ENCODE results near the gene KRTAP4-2. TPM values are rescaled to one million over a fixed set of nuclear protein-coding genes. Genes with fewer than 3 reads are reported as not detected.

The KRTAP4-2 gene
- total RNA-seq, 1 donor from 2014 or later: not detected

DNA sequence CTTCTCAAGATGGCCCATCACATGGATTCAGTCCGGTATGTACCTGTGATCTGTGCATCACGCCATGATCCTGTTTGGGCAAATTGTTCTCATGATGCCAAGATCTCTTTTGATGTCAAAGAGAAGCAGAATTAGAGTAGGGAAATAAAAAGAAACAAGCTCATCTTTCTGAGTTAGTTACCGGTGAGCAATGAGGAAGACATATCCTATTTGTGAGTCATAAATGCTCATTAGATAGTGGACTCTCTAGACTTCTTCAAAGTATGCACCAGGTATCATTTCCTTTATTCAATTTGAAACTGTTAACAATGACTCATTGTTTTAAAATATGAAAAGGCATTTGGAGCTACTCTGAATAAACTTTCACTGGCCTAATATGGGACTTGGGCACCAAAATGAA, 46.0 kb downstream of the KRTAP4-2 start:
- no peaks in the 10 kb centered on the region for H3K27me3 ChIP-seq
- H3K36me3 ChIP-seq: no peaks in the 10 kb centered on the region
- no peak for DNase-seq
- ATAC-seq: no peak
- no peak for TF ChIP-seq CTCF (IDR thresholded peaks at IDR 0.05)
- no peaks in the 10 kb centered on the region for H3K9me3 ChIP-seq
- H3K4me3 ChIP-seq: no peak overlapping the region
- H3K4me1 ChIP-seq: no peaks in the 10 kb centered on the region
- intact Hi-C loops (cut with DNase I): no loop called here
- H3K27ac ChIP-seq: no peak overlapping the region

Other genes with a start within 250 kb of the KRTAP4-2 start
- 1.1 TPM for gene KRT23, start 240.6 kb downstream of the KRTAP4-2 start, total RNA-seq
- gene KRT39, start 211.3 kb downstream of the KRTAP4-2 start, total RNA-seq: 0.35 TPM
- not detected for gene KRT40, start 193.9 kb downstream of the KRTAP4-2 start, total RNA-seq
- gene KRTAP3-3, start 184.1 kb downstream of the KRTAP4-2 start, total RNA-seq: not detected
- gene KRTAP3-2, start 178.3 kb downstream of the KRTAP4-2 start, total RNA-seq: not detected
- not detected for gene KRTAP3-1, start 169.1 kb downstream of the KRTAP4-2 start, total RNA-seq
- not detected for gene KRTAP1-5, start 151.0 kb downstream of the KRTAP4-2 start, total RNA-seq
- gene KRTAP1-4, start 148.0 kb downstream of the KRTAP4-2 start, total RNA-seq: not detected
- gene KRTAP1-3, start 143.3 kb downstream of the KRTAP4-2 start, total RNA-seq: not detected
- gene KRTAP1-1, start 136.8 kb downstream of the KRTAP4-2 start, total RNA-seq: not detected
- not detected for gene KRTAP2-1, start 130.9 kb downstream of the KRTAP4-2 start, total RNA-seq
- not detected for gene KRTAP2-2, start 123.0 kb downstream of the KRTAP4-2 start, total RNA-seq
- gene KRTAP2-3, start 118.1 kb downstream of the KRTAP4-2 start, total RNA-seq: not detected
- not detected for gene KRTAP2-4, start 112.3 kb downstream of the KRTAP4-2 start, total RNA-seq
- gene KRTAP4-7, start 94.1 kb downstream of the KRTAP4-2 start, total RNA-seq: not detected
- gene KRTAP4-8, start 80.1 kb downstream of the KRTAP4-2 start, total RNA-seq: not detected
- gene KRTAP4-16, start 76.0 kb downstream of the KRTAP4-2 start, total RNA-seq: not detected
- not detected for gene KRTAP4-9, start 72.8 kb downstream of the KRTAP4-2 start, total RNA-seq
- not detected for gene KRTAP4-11, start 59.8 kb downstream of the KRTAP4-2 start, total RNA-seq
- not detected for gene KRTAP4-12, start 54.0 kb downstream of the KRTAP4-2 start, total RNA-seq
- not detected for gene KRTAP4-6, start 37.7 kb downstream of the KRTAP4-2 start, total RNA-seq
- gene KRTAP4-5, start 28.4 kb downstream of the KRTAP4-2 start, total RNA-seq: not detected
- gene KRTAP4-4, start 17.5 kb downstream of the KRTAP4-2 start, total RNA-seq: not detected
- not detected for gene KRTAP4-3, start 10.0 kb downstream of the KRTAP4-2 start, total RNA-seq
- gene KRTAP4-1, start 6.7 kb upstream of the KRTAP4-2 start, total RNA-seq: not detected
- not detected for gene KRTAP9-1, start 11.7 kb upstream of the KRTAP4-2 start, total RNA-seq
- not detected for gene KRTAP9-2, start 48.4 kb upstream of the KRTAP4-2 start, total RNA-seq
- not detected for gene KRTAP9-3, start 54.2 kb upstream of the KRTAP4-2 start, total RNA-seq
- gene KRTAP9-8, start 59.8 kb upstream of the KRTAP4-2 start, total RNA-seq: not detected
- gene KRTAP9-4, start 71.5 kb upstream of the KRTAP4-2 start, total RNA-seq: not detected
- gene KRTAP9-9, start 77.2 kb upstream of the KRTAP4-2 start, total RNA-seq: not detected
- not detected for gene KRTAP9-6, start 87.2 kb upstream of the KRTAP4-2 start, total RNA-seq
- not detected for gene KRTAP9-7, start 97.5 kb upstream of the KRTAP4-2 start, total RNA-seq
- not detected for gene KRTAP29-1, start 124.6 kb upstream of the KRTAP4-2 start, total RNA-seq
- gene KRTAP16-1, start 131.1 kb upstream of the KRTAP4-2 start, total RNA-seq: not detected
- gene KRTAP17-1, start 137.5 kb upstream of the KRTAP4-2 start, total RNA-seq: not detected
- not detected for gene KRT33A, start 172.6 kb upstream of the KRTAP4-2 start, total RNA-seq
- gene KRT33B, start 191.6 kb upstream of the KRTAP4-2 start, total RNA-seq: not detected
- gene KRT34, start 204.1 kb upstream of the KRTAP4-2 start, total RNA-seq: not detected
- not detected for gene KRT31, start 219.4 kb upstream of the KRTAP4-2 start, total RNA-seq
- gene KRT37, start 246.4 kb upstream of the KRTAP4-2 start, total RNA-seq: not detected

Measured in upper lobe of right lung (tissue), 1 donor.